ENCODE results near the gene F3. TPM values are rescaled to one million over a fixed set of nuclear protein-coding genes. Genes with fewer than 3 reads are reported as not detected.
A peak's percentile ranks its signal among the peaks of the same experiment; 100 is the strongest.

Gene F3
- total and polyA plus RNA-seq, 4 donors, result 1.0 to 2.7 (median 1.4) TPM

GRCh38 chr1:94514095-94514727, 27.3 kb downstream of the F3 start:
- 92% methylated on average over 2 of the region's 2 CpGs for WGBS
- Histone ChIP-seq H3K27ac (ENCODE audit: low read depth in 1 of 2, low read length in 2 of 2) (no peak overlapping the region), H3K4me1 (ENCODE audit: control insufficient read depth in 4 of 4, insufficient read depth in 4 of 4, low read length in 3 of 4) (peaks cover 0 to 4% (median 0%) of the 10 kb centered on the region in 4 donors), H3K36me3 (ENCODE audit: control insufficient read depth in 4 of 4, insufficient read depth in 3 of 4, low read depth in 1 of 4, low read length in 3 of 4) (peaks cover 0 to 17% (median 7%) of the 10 kb centered on the region in 4 donors), H3K27me3 (ENCODE audit: control insufficient read depth in 4 of 4, insufficient read depth in 4 of 4, low read length in 3 of 4) (no peaks in the 10 kb centered on the region), H3K4me3 (ENCODE audit: low read depth in 1 of 3, low read length in 3 of 3) (no peak overlapping the region), H3K9ac (ENCODE audit: low read depth in 1 of 2, low read length in 2 of 2) (no peak overlapping the region), H3K9me3 (ENCODE audit: control insufficient read depth in 4 of 4, low read length in 3 of 4) (no peaks in the 10 kb centered on the region)
- DNase-seq (ENCODE audit: low spot score), result peak; percentile 42
- TF ChIP-seq TAF1 (conservative IDR thresholded peaks at IDR 0.05), result no peak
- no peak for TF ChIP-seq EGR1 (IDR thresholded peaks at IDR 0.05; ENCODE audit: low read depth in 2 of 2)
- no peak for TF ChIP-seq RXRA (IDR thresholded peaks at IDR 0.05)
- no peak for TF ChIP-seq MAX (IDR thresholded peaks at IDR 0.05)
- no peak for TF ChIP-seq HNF4G (IDR thresholded peaks at IDR 0.05)
- no peak for TF ChIP-seq ATF3 (IDR thresholded peaks at IDR 0.05)
- no peak for TF ChIP-seq REST (IDR thresholded peaks at IDR 0.05)
- no peak for TF ChIP-seq JUND (IDR thresholded peaks at IDR 0.05)
- TF ChIP-seq FOXA1 (IDR thresholded peaks at IDR 0.05), result no peak
- TF ChIP-seq CTCF (IDR thresholded peaks at IDR 0.05; ENCODE audit: low read depth, low read length, missing input control), result peak; percentile 45
- TF ChIP-seq GABPA (IDR thresholded peaks at IDR 0.05 in 1 of 2, conservative IDR thresholded peaks at IDR 0.05 in 1 of 2), result no peak
- TF ChIP-seq YY1 (IDR thresholded peaks at IDR 0.05), result no peak
- TF ChIP-seq SP1 (IDR thresholded peaks at IDR 0.05), result no peak
- no peak for TF ChIP-seq FOXA2 (IDR thresholded peaks at IDR 0.05)
- TF ChIP-seq RAD21 (IDR thresholded peaks at IDR 0.05), result peak; percentile 72 to 82
- peak in 1 of 2 donors; percentile 7 for TF ChIP-seq HNF4A (conservative IDR thresholded peaks at IDR 0.05)
- no peak for TF ChIP-seq ZBTB33 (IDR thresholded peaks at IDR 0.05)
- TF ChIP-seq NR2F2 (IDR thresholded peaks at IDR 0.05), result no peak

Data from liver (tissue), 9 donors.